HG03439 (cell line): ENCODE results near the gene TBX1.

Source experiments
- ATAC-seq: cut with Tn5 transposase; IDR thresholded peaks from one replicate; pipeline ENCODE4 v1.9.1; 2021; ENCODE audit warnings: mild to moderate bottlenecking, moderate library complexity; ENCODE audit not compliant: unreplicated experiment

Gene TBX1

DNA sequence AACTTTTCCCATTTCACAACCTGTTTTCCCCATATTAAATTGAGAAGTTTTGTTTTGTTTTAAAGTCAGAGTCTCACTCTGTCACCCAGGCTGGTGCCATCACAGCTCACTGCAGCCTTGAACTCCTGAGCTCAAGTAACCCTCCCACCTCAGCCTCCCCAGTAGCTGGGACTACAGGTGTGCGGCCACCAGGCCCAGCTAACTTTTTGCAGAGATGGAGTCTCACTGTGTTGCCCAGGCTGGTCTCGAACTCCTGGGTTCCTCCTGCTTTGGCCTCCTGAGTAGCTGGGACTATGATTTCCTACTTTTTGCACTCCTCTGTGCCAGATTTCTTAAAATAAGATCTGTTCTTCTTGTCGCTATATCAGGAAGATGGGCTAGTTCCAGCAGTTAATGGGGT, 49.2 kb downstream of the TBX1 start:
- no peak for ATAC-seq

DNA sequence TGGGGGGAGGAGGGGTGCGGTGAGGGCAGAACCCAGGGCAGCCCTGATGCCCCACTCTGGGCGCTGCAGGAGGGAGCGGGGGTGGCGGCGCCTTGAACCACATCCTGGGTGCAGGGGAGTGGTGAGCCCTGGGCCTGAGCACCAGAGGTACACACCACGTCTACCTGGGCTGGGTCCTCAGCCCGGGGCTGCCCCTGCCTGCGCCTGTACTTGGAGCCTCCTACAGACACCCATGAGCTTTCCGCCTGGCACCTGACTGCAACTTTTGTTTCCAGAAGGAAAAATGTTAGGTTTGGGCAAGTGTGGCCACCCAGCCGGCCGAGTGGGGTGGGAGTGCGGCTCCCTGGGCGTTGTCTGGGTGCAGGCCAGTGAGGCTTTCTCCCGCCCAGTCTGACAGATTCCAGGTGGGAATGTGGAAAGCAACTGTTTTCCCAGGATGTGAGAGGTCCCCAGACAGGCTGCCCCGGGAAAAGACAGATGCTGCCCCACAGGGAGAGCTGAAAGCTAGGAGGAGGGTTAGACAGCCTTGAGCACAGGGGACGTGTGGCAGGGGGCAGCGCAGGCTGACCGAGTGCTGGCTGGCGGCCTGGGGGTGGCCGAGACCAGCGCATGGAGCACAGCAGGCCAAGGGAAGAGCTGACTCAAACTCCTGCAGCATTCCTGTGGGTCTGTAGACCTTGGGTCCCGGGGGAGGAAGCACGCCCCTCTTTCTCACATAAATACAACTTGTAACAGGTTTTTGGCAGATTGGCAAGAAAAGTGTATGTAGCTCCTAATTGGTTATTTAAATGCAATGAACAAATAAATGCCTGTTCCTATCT, 50.0 kb downstream of the TBX1 start:
- ATAC-seq, result no peak

DNA sequence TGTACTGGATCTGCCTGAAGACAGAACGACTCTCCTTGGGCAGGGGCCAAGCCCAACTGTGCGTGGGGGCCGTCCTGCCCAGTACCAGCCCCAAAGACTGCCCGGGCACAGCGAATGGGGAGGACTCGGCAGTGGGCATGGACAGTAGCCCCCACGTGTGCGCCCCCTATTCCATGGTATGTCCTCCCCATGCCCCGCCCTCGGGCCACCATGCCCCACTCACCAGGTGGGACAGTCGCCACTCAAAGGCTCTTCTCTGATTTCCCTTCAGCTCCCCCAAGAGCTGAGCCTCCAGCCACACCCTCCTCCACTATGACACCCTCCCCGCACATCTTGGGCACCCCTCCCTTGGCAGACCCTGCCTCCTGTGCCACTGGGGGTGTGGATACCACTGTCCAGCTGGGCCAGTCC, 50.6 kb downstream of the TBX1 start:
- ATAC-seq, result no peak

DNA sequence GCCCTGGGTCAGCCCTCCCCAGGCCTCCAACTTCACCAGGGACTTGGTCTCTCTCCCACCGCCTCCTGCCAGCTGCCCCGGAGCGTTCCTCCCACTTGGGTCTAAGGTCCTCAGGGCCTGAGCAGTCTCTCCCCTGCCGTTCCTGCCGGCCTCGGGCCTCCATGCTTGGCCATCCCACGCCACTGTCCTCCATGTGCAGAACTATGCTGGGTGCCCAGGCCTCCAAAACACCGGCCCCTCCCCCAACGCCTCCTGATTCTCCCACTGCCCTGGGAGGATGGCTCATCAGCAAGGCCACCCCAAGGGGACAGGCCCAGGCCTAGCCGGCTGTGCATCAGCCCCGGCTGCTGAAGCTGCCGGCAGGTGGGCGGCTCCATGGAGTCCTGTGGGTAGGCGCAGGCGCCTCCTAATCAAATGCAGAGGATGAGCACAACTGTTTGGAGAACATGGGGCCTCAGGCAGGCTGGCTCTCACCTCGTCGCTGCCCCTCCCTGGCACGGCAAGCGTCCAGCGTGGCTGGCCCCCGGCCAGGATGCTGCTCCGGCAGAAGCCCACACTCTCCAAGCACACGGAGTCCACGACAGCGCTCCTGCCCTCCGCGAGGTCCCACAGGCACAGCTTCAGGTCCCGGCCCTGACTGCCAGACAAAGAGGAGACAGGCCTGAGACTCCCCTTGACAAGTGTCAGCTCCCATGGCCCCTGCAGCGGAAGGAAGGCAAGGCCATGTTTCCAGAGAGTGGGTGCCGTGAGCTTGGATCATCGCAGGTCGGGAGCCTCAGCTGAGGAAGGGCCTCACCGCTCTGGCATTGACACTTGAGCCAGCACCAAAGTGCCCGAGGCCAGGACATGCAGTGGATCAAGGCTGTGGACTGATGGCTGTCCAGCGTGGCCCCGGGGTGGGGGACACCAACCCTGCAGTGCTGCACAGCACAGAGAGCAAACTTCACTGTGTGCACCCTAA, 51.5 kb downstream of the TBX1 start:
- no peak for ATAC-seq

DNA sequence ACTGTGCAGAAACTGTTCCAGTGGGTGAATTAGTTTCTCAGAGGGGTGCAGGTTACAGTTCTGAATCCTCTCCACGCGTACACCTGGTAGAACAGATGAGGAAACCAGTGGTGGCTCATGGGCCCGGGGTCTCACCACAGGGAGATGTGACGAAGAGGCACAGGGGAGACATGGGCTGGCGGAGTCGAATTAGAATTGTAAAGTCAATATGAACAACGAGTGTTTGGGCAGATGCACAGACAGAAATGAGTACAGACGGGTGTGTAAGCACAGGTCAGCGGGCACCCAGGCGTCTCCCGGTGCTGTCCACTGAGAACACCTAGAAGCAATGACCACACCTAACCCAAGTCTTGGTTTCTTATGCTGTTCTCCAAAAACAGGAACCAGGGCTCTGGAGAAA, 52.3 kb downstream of the TBX1 start:
- ATAC-seq, result no peak

DNA sequence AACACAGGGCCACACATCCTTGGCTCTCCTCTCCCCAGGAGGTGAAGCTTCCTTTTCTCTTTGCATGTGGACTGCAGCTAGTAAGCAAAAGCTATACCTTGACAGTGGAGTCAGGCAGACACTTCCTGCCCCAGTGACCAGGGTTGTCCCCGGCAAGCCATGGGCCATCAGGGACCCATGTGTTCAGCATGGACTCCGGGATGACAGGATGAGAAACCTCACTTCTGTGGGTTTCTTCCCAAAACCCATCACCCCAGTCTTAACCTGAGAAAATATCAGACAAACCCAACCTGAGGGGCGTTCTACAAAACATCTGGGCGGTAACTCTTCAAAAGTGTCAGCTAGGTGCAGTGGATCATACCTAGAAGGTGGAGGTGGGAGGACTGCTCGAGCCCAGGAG, 53.9 kb downstream of the TBX1 start:
- no peak for ATAC-seq

DNA sequence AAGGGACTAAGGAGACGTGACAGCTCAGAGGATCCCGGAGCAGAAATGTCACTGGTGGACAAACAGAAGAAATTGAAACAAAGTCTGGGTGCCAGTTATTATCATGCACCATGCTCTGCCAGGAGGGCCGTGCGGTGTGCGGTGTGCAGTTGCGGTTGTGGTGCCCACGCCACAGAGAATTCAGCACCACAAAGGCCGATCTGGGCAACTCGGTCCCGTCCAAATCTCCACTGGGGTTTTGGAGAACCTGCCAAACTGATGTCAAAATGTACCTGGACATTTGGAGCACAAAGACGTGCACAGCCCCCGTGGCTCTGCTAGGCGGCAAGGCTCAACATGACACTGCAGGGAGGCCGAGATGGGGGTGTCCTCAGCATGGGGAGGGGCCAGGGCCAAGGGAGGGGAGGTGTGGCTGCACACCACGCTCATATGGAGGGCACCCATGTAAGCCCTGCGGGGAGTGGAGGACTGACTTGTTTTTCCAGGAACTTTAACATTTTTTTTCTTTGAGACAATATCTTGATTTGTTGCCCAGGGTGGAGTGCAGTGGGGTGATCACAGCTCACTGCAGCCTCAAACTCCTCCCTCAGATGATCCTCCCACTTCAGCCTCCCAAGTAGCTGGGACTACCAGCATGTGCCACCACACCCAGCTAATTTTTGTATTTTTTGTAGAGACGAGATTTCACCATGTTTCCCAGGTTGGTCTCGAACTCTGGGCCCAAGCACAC, 54.7 kb downstream of the TBX1 start:
- ATAC-seq, result no peak

DNA sequence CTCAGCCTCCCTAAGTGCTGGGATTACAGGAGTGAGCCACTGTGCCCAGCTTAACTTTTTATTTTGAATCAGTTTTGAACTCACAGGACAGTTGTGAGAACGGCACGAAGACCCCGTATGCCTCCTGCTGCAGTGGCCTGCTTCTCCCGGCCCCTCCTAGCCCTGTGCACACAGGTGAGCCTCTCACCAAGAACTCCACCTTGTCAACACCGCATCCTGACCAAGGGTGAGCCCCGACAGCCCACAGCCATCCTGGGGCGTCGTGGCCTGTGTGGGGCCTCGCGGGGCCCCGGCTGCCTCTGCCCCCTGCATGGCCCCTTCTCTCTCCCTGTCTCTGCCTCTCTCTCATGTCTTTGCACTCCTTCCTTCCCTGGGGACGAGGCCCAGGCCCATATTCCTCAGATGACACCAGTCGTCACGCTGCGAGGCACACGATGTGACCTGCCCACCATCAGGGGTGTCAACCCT, 55.3 kb downstream of the TBX1 start:
- ATAC-seq, result no peak

DNA sequence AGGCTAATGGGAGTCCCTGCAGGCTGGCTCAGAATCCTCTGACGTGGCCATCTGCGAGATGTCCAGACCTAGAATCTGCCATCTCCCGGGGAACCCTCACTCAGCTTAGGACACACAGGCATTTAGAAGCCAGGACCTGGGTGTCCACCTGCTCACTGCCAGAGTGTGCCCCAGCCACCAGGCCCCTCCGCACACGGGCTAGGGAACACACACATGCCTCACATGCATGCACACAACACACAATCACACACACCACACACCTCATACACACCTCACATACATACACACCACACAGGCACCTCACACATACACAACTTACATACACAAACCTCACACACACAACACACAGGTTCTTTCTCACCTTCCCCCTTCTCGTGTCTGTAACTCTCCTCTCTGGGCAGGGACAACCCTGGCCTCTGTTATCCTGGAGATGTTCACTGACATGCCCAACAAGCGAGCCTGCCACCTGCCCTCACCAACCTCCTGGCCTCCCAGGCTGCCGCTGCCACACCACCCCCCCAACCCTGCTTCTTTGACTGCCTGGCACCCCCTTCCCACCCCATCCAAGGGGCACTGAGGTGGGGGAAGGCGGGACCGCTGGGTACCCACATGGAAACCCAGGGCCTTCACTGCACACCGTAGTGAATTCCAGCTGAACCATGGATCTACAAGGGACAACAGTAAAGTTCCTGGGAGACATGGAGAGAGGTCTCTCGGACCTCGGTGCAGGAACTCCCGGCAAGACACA, 56.0 kb downstream of the TBX1 start:
- ATAC-seq, result no peak
